OCI-M1 (cell line): Measurements from ENCODE around the gene B4GALNT3.
"Not testable (repeated sequence)": the region's sequence is repeated elsewhere in the genome, so short reads cannot be mapped to it uniquely, and the experiment has no call there.

Experiments used
- DNase-seq: peaks from one replicate; lab custom pipeline; 2025; lab: John Stamatoyannopoulos, UW

Gene B4GALNT3

GRCh38 chr12:459430-460258 is at the start of gene B4GALNT3:
TSS of gene B4GALNT3 (plus strand) at chr12:459939. CDS start at chr12:460377, 438 bp downstream.
- no peak for DNase-seq

- no peak for DNase-seq
These were observed 44.9 kb upstream of the B4GALNT3 start for GRCh38 chr12:414859-415258.

- no peak for DNase-seq
These were observed 41.3 kb upstream of the B4GALNT3 start for GRCh38 chr12:418432-418831.

GRCh38 chr12:422526-422925 is 37.2 kb upstream of the B4GALNT3 start:
- DNase-seq: no peak

- not testable (repeated sequence) for DNase-seq
These were observed 24.0 kb upstream of the B4GALNT3 start for GRCh38 chr12:435737-436136.

GRCh38 chr12:442235-442884 is 17.4 kb upstream of the B4GALNT3 start:
- peak; percentile 72 for DNase-seq

GRCh38 chr12:447141-447540 is 12.6 kb upstream of the B4GALNT3 start:
- DNase-seq: no peak

GRCh38 chr12:449203-449602 is 10.5 kb upstream of the B4GALNT3 start:
- no peak for DNase-seq

GRCh38 chr12:450438-450837 is 9.3 kb upstream of the B4GALNT3 start:
- DNase-seq: peak; percentile 73

- no peak for DNase-seq
These were observed 7.0 kb upstream of the B4GALNT3 start for GRCh38 chr12:452667-453210.

- no peak for DNase-seq
These were observed 4.9 kb upstream of the B4GALNT3 start for GRCh38 chr12:454833-455232.

GRCh38 chr12:455821-456220 is 3.9 kb upstream of the B4GALNT3 start:
- DNase-seq: no peak

GRCh38 chr12:457676-458075 is 2.1 kb upstream of the B4GALNT3 start:
- no peak for DNase-seq

- no peak for DNase-seq
These were observed 699 bp upstream of the B4GALNT3 start for GRCh38 chr12:459050-459429.

GRCh38 chr12:460261-461230 is 807 bp downstream of the B4GALNT3 start:
- DNase-seq: no peak

GRCh38 chr12:461425-461824 is 1.7 kb downstream of the B4GALNT3 start:
- DNase-seq: no peak

GRCh38 chr12:462936-463705 is 3.4 kb downstream of the B4GALNT3 start:
- DNase-seq: no peak

GRCh38 chr12:464484-465267 is 4.9 kb downstream of the B4GALNT3 start:
- no peak for DNase-seq

GRCh38 chr12:466039-466438 is 6.3 kb downstream of the B4GALNT3 start:
- no peak for DNase-seq

- no peak for DNase-seq
These were observed 7.0 kb downstream of the B4GALNT3 start for GRCh38 chr12:466762-467161.
